NCI-H1105 (cell line): ENCODE results near the gene GNAZ.
"Not testable (repeated sequence)": the region's sequence is repeated elsewhere in the genome, so short reads cannot be mapped to it uniquely, and the experiment has no call there.

Source experiments
- DNase-seq: peaks from one replicate; lab custom pipeline; 2025; lab: John Stamatoyannopoulos, UW

GNAZ gene

GRCh38 chr22:23044570-23044969, 25.7 kb upstream of the GNAZ start:
- no peak for DNase-seq

- DNase-seq, result no peak
These were observed 24.9 kb upstream of the GNAZ start for GRCh38 chr22:23045461-23045860.

- DNase-seq, result no peak
These were observed 23.1 kb upstream of the GNAZ start for GRCh38 chr22:23047265-23047664.

GRCh38 chr22:23047742-23048141, 22.6 kb upstream of the GNAZ start:
- no peak for DNase-seq

- DNase-seq, result not testable (repeated sequence)
These were observed 19.8 kb upstream of the GNAZ start for GRCh38 chr22:23050546-23050945.

- DNase-seq, result no peak
These were observed 17.1 kb upstream of the GNAZ start for GRCh38 chr22:23053051-23053707.

GRCh38 chr22:23053912-23054530, 16.3 kb upstream of the GNAZ start:
- DNase-seq, result no peak

GRCh38 chr22:23054531-23055257, 15.6 kb upstream of the GNAZ start:
- no peak for DNase-seq

GRCh38 chr22:23055449-23056179, 14.7 kb upstream of the GNAZ start:
- no peak for DNase-seq

- DNase-seq, result no peak
These were observed 13.0 kb upstream of the GNAZ start for GRCh38 chr22:23057331-23057730.

- DNase-seq, result no peak
These were observed 12.3 kb upstream of the GNAZ start for GRCh38 chr22:23058063-23058462.

- DNase-seq, result no peak
These were observed 11.6 kb upstream of the GNAZ start for GRCh38 chr22:23058481-23059283.

GRCh38 chr22:23059284-23059948, 10.9 kb upstream of the GNAZ start:
- no peak for DNase-seq

GRCh38 chr22:23060612-23061400, 9.5 kb upstream of the GNAZ start:
- DNase-seq, result no peak

- no peak for DNase-seq
These were observed 8.6 kb upstream of the GNAZ start for GRCh38 chr22:23061471-23062280.

- DNase-seq, result no peak
These were observed 7.4 kb upstream of the GNAZ start for GRCh38 chr22:23062616-23063538.

GRCh38 chr22:23063539-23064380, 6.6 kb upstream of the GNAZ start:
- DNase-seq, result no peak
